Epithelial cell of esophagus (primary cell): ENCODE results near the gene PRKCZ.

Experiments used
- DNase-seq: peaks from one replicate; pipeline ENCODE4 v3.0.0; 2010; ENCODE audit warnings: low read depth
- H3K4me3 ChIP-seq: 2 replicates; pipeline ENCODE4 v1.5.1; 2011; ENCODE audit warnings: mild to moderate bottlenecking, low read length, control low read depth
- CTCF ChIP-seq: IDR thresholded peaks from 2 replicates; pipeline ENCODE4 v1.5.1; 2011; ENCODE audit warnings: low read depth, mild to moderate bottlenecking, low read length, control low read depth, inconsistent platforms; ENCODE audit not compliant: insufficient read depth; ENCODE audit errors: missing control alignments

The PRKCZ gene

GRCh38 chr1:2133039-2133878 is 83.0 kb downstream of the PRKCZ start:
- peak; percentile 98 for DNase-seq
- peak overlapping the region; percentile 55 for H3K4me3 ChIP-seq
- no peak for TF ChIP-seq CTCF

GRCh38 chr1:2133879-2134215 is 83.6 kb downstream of the PRKCZ start:
- H3K4me3 ChIP-seq, result peak overlapping the region; percentile 46
- no peak for TF ChIP-seq CTCF
- DNase-seq, result no peak

GRCh38 chr1:2134266-2134620 is 84.0 kb downstream of the PRKCZ start:
- no peak for DNase-seq
- TF ChIP-seq CTCF, result no peak
- H3K4me3 ChIP-seq, result no peak overlapping the region

GRCh38 chr1:2134621-2135307 is 84.6 kb downstream of the PRKCZ start:
- no peak for TF ChIP-seq CTCF
- no peak overlapping the region for H3K4me3 ChIP-seq
- DNase-seq, result no peak

GRCh38 chr1:2135441-2135841 is 85.2 kb downstream of the PRKCZ start:
- DNase-seq, result peak; percentile 94
- no peak overlapping the region for H3K4me3 ChIP-seq
- TF ChIP-seq CTCF, result peak; percentile 11

GRCh38 chr1:2135941-2136340 is 85.7 kb downstream of the PRKCZ start:
- no peak for DNase-seq
- TF ChIP-seq CTCF, result no peak
- H3K4me3 ChIP-seq, result no peak overlapping the region
